Fibroblast of skin of right biceps (primary cell): ENCODE results near the gene USP49.
"Not testable (repeated sequence)": the region's sequence is repeated elsewhere in the genome, so short reads cannot be mapped to it uniquely, and the experiment has no call there.

Experiments
- DNase-seq: peaks from one replicate; pipeline ENCODE4 v3.0.0-alpha.2; 2013

Gene USP49

GRCh38 chr6:41895300-41896233 is at the start of gene USP49:
Gene USP49, minus strand, starts transcription at chr6:41895375. Its CDS starts 88,392 bp downstream, at chr6:41806983.
- DNase-seq, result peak; percentile 83

- DNase-seq, result no peak
These were observed 48.3 kb upstream of the USP49 start for GRCh38 chr6:41943456-41943855.

- DNase-seq, result not testable (repeated sequence)
These were observed 47.7 kb upstream of the USP49 start for GRCh38 chr6:41942882-41943281.

- no peak for DNase-seq
These were observed 47.1 kb upstream of the USP49 start for GRCh38 chr6:41942067-41942851.

GRCh38 chr6:41941280-41942066 is 46.3 kb upstream of the USP49 start, which contains the start of gene CCND3:
Gene CCND3, minus strand, starts transcription at chr6:41941808. Its CDS starts 159 bp downstream, at chr6:41941649.
- DNase-seq, result peak; percentile 92

GRCh38 chr6:41940759-41941279 is 45.6 kb upstream of the USP49 start:
- DNase-seq, result peak; percentile 40

GRCh38 chr6:41939848-41940758 is 44.9 kb upstream of the USP49 start:
- DNase-seq, result peak; percentile 78

GRCh38 chr6:41939176-41939847 is 44.1 kb upstream of the USP49 start:
- DNase-seq, result peak; percentile 54

GRCh38 chr6:41938590-41939175 is 43.5 kb upstream of the USP49 start:
- DNase-seq, result no peak

GRCh38 chr6:41937861-41938574 is 42.8 kb upstream of the USP49 start:
- DNase-seq, result no peak

GRCh38 chr6:41937472-41937860 is 42.3 kb upstream of the USP49 start:
- no peak for DNase-seq

GRCh38 chr6:41936073-41936837 is 41.1 kb upstream of the USP49 start:
- DNase-seq, result peak; percentile 80

- DNase-seq, result no peak
These were observed 40.5 kb upstream of the USP49 start for GRCh38 chr6:41935685-41936072.

GRCh38 chr6:41935193-41935574 is 40.0 kb upstream of the USP49 start:
- DNase-seq, result no peak

GRCh38 chr6:41934278-41935192 is 39.4 kb upstream of the USP49 start:
- DNase-seq, result no peak

GRCh38 chr6:41932378-41932777 is 37.2 kb upstream of the USP49 start:
- DNase-seq, result no peak

- no peak for DNase-seq
These were observed 36.6 kb upstream of the USP49 start for GRCh38 chr6:41931792-41932191.

- DNase-seq, result no peak
These were observed 34.7 kb upstream of the USP49 start for GRCh38 chr6:41929924-41930323.
